ENCODE results near the gene DIPK2A. TPM values are rescaled to one million over a fixed set of nuclear protein-coding genes. Genes with fewer than 3 reads are reported as not detected.

Gene DIPK2A
- total RNA-seq, 1 donor from 2014 or later: 18.3 TPM

DNA sequence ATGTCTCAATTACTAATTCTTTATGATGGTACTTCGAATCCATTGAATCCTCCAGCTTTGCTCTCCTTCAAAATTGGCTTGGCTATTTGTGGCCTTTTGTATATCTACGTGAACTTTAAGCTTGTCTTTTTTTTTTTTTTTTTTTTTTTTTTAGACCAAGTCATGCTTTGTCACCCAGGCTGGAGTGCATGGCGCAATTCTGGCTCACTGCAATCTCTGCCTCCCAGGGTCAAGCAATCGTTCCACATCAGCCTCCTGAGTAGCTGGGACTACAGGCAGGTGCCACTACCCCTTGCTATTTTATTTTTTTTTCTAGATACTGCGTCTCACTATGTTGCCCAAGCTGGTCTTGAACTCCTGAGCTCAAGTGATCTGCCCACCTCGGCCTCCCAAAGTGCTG is 7.7 kb upstream of the DIPK2A start:
- DNase-seq: no peak
- Mint-ChIP-seq H3K27me3 (ENCODE audit: unreplicated experiment) (no peaks in the 10 kb centered on the region), H3K36me3 (ENCODE audit: unreplicated experiment) (peaks cover 11% of the 10 kb centered on the region), H3K27ac (ENCODE audit: unreplicated experiment) (no peak overlapping the region), H3K9me3 (ENCODE audit: unreplicated experiment) (no peaks in the 10 kb centered on the region), H3K4me3 (ENCODE audit: unreplicated experiment) (no peak overlapping the region), H3K4me1 (ENCODE audit: low read depth, unreplicated experiment) (no peaks in the 10 kb centered on the region)
- TF ChIP-seq, protein P1, sequence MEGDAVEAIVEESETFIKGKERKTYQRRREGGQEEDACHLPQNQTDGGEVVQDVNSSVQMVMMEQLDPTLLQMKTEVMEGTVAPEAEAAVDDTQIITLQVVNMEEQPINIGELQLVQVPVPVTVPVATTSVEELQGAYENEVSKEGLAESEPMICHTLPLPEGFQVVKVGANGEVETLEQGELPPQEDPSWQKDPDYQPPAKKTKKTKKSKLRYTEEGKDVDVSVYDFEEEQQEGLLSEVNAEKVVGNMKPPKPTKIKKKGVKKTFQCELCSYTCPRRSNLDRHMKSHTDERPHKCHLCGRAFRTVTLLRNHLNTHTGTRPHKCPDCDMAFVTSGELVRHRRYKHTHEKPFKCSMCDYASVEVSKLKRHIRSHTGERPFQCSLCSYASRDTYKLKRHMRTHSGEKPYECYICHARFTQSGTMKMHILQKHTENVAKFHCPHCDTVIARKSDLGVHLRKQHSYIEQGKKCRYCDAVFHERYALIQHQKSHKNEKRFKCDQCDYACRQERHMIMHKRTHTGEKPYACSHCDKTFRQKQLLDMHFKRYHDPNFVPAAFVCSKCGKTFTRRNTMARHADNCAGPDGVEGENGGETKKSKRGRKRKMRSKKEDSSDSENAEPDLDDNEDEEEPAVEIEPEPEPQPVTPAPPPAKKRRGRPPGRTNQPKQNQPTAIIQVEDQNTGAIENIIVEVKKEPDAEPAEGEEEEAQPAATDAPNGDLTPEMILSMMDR (IDR thresholded peaks at IDR 0.05; ENCODE audit: partially characterized antibody, unreplicated experiment): no peak

DNA sequence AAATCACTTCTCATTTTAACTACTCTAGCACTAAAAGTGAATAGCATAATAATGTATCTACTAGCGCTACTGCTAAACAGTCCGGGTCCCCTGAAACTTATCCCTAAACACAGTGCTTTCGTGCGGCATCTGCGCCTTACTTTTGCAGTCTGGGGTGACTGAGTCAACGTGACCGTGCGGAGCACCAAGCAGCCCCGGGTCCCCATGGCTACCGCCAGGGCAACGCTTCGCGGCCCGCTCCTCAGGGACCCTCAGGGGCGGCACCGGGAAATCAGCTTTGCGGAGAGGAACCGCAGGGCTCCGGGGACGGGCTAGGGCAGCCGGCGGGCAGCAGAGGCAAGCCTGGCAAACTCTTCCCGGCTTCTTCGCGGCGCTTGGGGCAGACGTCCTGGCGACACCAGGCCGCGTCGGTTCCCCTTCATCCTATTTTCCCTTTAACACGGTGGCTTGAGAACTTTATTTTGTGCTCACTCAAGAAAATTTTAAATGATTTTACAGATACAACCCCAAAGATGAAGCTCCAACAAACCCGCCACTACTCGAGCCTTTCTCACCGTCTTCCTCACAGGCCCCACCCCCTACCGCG is 757 bp upstream of the DIPK2A start:
- Mint-ChIP-seq H3K27me3 (ENCODE audit: unreplicated experiment) (peaks cover 10% of the 10 kb centered on the region), H3K27ac (ENCODE audit: unreplicated experiment) (peak overlapping the region; percentile 95), H3K9me3 (ENCODE audit: unreplicated experiment) (peaks cover 15% of the 10 kb centered on the region), H3K4me3 (ENCODE audit: unreplicated experiment) (peak overlapping the region; percentile 97), H3K4me1 (ENCODE audit: low read depth, unreplicated experiment) (peaks cover 3% of the 10 kb centered on the region), H3K36me3 (ENCODE audit: unreplicated experiment) (peaks cover 5% of the 10 kb centered on the region)
- peak; percentile 84 for DNase-seq
- TF ChIP-seq, protein P1 (IDR thresholded peaks at IDR 0.05; ENCODE audit: partially characterized antibody, unreplicated experiment): no peak

DNA sequence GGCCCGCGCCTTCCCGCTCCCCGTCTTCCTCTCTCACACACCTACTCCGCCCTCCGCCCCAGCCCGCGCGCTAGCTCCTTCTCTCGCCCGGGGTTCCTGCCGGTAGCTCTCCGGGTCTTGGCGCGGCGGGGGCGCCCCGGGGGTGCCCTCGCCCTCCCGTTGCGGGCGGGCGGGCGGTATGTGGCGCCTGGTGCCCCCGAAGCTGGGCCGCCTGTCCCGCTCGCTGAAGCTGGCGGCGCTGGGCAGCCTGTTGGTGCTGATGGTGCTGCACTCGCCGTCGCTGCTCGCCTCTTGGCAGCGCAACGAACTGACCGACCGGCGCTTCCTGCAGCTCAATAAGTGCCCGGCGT is 507 bp downstream of the DIPK2A start:
- no peak for DNase-seq
- H3K9me3 Mint-ChIP-seq (ENCODE audit: unreplicated experiment): peaks cover 15% of the 10 kb centered on the region
- H3K36me3 Mint-ChIP-seq (ENCODE audit: unreplicated experiment): peaks cover 5% of the 10 kb centered on the region
- TF ChIP-seq, protein P1 (IDR thresholded peaks at IDR 0.05; ENCODE audit: partially characterized antibody, unreplicated experiment): no peak
- peak overlapping the region; percentile 97 for H3K4me3 Mint-ChIP-seq (ENCODE audit: unreplicated experiment)
- H3K4me1 Mint-ChIP-seq (ENCODE audit: low read depth, unreplicated experiment): peaks cover 8% of the 10 kb centered on the region
- peaks cover 10% of the 10 kb centered on the region for H3K27me3 Mint-ChIP-seq (ENCODE audit: unreplicated experiment)
- no peak overlapping the region for H3K27ac Mint-ChIP-seq (ENCODE audit: unreplicated experiment)

DNA sequence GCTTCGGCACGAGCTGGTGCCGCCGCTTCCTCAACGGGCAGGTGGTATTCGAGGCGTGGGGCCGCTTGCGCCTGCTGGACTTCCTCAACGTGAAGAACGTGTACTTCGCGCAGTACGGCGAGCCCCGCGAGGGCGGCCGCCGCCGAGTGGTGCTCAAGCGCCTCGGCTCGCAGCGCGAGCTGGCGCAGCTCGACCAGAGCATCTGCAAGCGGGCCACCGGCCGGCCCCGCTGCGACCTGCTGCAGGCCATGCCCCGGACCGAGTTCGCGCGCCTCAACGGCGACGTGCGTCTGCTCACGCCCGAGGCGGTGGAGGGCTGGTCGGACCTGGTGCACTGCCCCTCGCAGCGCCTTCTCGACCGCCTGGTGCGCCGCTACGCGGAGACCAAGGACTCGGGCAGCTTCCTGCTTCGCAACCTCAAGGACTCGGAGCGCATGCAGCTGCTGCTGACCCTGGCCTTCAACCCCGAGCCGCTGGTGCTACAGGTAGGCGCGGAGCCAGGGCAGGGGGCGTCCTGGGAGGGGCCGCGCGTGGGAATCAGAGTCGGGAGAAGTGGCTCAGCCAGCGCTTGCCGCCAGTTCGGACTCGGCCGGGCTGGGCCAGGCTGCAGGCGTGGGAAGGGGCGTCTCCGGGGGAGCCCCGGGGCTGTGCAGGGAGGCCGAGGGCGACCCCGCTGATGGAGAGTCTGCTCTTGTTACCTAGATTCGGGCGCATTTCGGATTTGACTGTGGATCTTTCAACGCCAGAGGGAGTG is 1.1 kb downstream of the DIPK2A start:
- TF ChIP-seq, protein P1 (IDR thresholded peaks at IDR 0.05; ENCODE audit: partially characterized antibody, unreplicated experiment): peak; percentile 40
- peak overlapping the region; percentile 90 for H3K27ac Mint-ChIP-seq (ENCODE audit: unreplicated experiment)
- peak overlapping the region; percentile 98 for H3K4me3 Mint-ChIP-seq (ENCODE audit: unreplicated experiment)
- DNase-seq: peak; percentile 81
- peaks cover 5% of the 10 kb centered on the region for H3K36me3 Mint-ChIP-seq (ENCODE audit: unreplicated experiment)
- peaks cover 10% of the 10 kb centered on the region for H3K27me3 Mint-ChIP-seq (ENCODE audit: unreplicated experiment)
- peaks cover 15% of the 10 kb centered on the region for H3K9me3 Mint-ChIP-seq (ENCODE audit: unreplicated experiment)
- peaks cover 12% of the 10 kb centered on the region for H3K4me1 Mint-ChIP-seq (ENCODE audit: low read depth, unreplicated experiment)

All from glutamatergic neuron (in vitro differentiated cells).